GM19238 (cell line): Measurements from ENCODE around the gene PDHA1.
A peak's percentile ranks its signal among the peaks of the same experiment; 100 is the strongest.

Experiments used
- DNase-seq: peaks from one replicate; pipeline ENCODE4 v3.0.0; 2011; ENCODE audit warnings: low spot score; ENCODE audit not compliant: insufficient read length

PDHA1 gene

GRCh38 chrX:19343535-19344408, at the start of gene PDHA1:
PDHA1 (plus strand) TSS chrX:19343927; CDS start chrX:19344038, 111 bp downstream.
- peak; percentile 75 for DNase-seq

GRCh38 chrX:19303256-19303880, 40.4 kb upstream of the PDHA1 start:
- no peak for DNase-seq

- DNase-seq: no peak
Observed at GRCh38 chrX:19326567-19326966, 17.2 kb upstream of the PDHA1 start.

- DNase-seq: no peak
Observed at GRCh38 chrX:19331831-19332230, 11.9 kb upstream of the PDHA1 start.

- no peak for DNase-seq
Observed at GRCh38 chrX:19332983-19333382, 10.7 kb upstream of the PDHA1 start.

- DNase-seq: no peak
Observed at GRCh38 chrX:19334945-19335626, 8.6 kb upstream of the PDHA1 start.

- no peak for DNase-seq
Observed at GRCh38 chrX:19342331-19342906, 1.3 kb upstream of the PDHA1 start.

- no peak for DNase-seq
Observed at GRCh38 chrX:19343085-19343534, 617 bp upstream of the PDHA1 start.

GRCh38 chrX:19344661-19345060, 934 bp downstream of the PDHA1 start:
- no peak for DNase-seq

- no peak for DNase-seq
Observed at GRCh38 chrX:19347916-19348315, 4.2 kb downstream of the PDHA1 start.

GRCh38 chrX:19349264-19349663, 5.5 kb downstream of the PDHA1 start:
- no peak for DNase-seq

- peak; percentile 44 for DNase-seq
Observed at GRCh38 chrX:19350941-19351384, 7.2 kb downstream of the PDHA1 start.

GRCh38 chrX:19354625-19355024, 10.9 kb downstream of the PDHA1 start:
- no peak for DNase-seq

- no peak for DNase-seq
Observed at GRCh38 chrX:19358521-19358920, 14.8 kb downstream of the PDHA1 start.

- no peak for DNase-seq
Observed at GRCh38 chrX:19360903-19361302, 17.2 kb downstream of the PDHA1 start.

- no peak for DNase-seq
Observed at GRCh38 chrX:19361701-19362100, 18.0 kb downstream of the PDHA1 start.

GRCh38 chrX:19368576-19368975, 24.8 kb downstream of the PDHA1 start:
- no peak for DNase-seq

- no peak for DNase-seq
Observed at GRCh38 chrX:19370061-19370460, 26.3 kb downstream of the PDHA1 start.

GRCh38 chrX:19372170-19372546, 28.4 kb downstream of the PDHA1 start:
- DNase-seq: peak; percentile 30

- DNase-seq: no peak
Observed at GRCh38 chrX:19372547-19373331, 29.0 kb downstream of the PDHA1 start.

GRCh38 chrX:19373351-19373891, 29.7 kb downstream of the PDHA1 start:
- DNase-seq: no peak
